GM13977 (cell line): ENCODE results near the gene FMNL2.

Experiments
- DNase-seq: peaks from one replicate; pipeline ENCODE4 v3.0.0; 2012; ENCODE audit warnings: low spot score
- in situ Hi-C: fragments of 300-500 bp; cut with MboI; formaldehyde crosslinking; loops from one replicate; pipeline ENCODE4 v1.12.0; 2022; ENCODE audit warnings: low sequenced_read_pairs, low pct_unique_long_range_greater_than_20kb, mixed read lengths, inconsistent platforms; ENCODE audit not compliant: unreplicated experiment
- TF ChIP-seq, protein P1 (sequence below): IDR thresholded peaks from 2 replicates; pipeline ENCODE4 v1.5.1; 2012; ENCODE audit warnings: mild to moderate bottlenecking, control low read depth; ENCODE audit not compliant: insufficient read depth; ENCODE audit errors: extremely low read depth, missing control alignments

FMNL2 gene

GRCh38 chr2:152556506-152556905 is 221.5 kb downstream of the FMNL2 start:
- TF ChIP-seq, protein P1, sequence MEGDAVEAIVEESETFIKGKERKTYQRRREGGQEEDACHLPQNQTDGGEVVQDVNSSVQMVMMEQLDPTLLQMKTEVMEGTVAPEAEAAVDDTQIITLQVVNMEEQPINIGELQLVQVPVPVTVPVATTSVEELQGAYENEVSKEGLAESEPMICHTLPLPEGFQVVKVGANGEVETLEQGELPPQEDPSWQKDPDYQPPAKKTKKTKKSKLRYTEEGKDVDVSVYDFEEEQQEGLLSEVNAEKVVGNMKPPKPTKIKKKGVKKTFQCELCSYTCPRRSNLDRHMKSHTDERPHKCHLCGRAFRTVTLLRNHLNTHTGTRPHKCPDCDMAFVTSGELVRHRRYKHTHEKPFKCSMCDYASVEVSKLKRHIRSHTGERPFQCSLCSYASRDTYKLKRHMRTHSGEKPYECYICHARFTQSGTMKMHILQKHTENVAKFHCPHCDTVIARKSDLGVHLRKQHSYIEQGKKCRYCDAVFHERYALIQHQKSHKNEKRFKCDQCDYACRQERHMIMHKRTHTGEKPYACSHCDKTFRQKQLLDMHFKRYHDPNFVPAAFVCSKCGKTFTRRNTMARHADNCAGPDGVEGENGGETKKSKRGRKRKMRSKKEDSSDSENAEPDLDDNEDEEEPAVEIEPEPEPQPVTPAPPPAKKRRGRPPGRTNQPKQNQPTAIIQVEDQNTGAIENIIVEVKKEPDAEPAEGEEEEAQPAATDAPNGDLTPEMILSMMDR, result no peak
- DNase-seq, result no peak
- in situ Hi-C loops, result no loop called here

DNA sequence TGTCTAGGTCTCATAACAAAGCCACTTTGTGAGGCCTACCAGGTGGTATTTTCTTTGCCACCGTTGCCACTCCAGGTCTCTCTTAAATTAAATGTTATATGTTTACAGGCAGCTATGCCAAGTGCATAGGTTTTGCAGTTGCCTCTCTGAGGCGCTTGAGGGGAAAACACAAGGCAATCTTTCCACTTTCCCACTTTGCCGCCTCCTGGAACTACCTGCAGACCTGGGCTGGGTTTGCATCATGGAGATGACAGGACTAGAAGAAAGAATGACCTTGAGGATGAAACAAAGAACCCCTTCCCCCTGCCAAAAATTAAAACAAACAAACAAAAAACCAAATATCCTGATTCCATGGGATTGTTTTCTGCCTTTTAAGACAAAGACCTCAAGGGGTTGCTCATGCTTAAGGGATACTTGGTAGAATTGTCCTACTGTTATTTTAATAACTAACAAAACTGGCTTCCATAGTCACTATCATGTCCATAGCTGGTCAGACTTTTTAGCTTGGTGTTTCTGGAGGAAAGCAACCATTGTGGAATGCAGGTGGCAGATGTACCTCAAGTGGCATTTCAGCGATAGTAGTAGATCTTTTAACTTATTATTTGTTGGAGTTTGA is 222.4 kb downstream of the FMNL2 start:
- TF ChIP-seq, protein P1, result no peak
- no peak for DNase-seq
- in situ Hi-C loops, result no loop called here

DNA sequence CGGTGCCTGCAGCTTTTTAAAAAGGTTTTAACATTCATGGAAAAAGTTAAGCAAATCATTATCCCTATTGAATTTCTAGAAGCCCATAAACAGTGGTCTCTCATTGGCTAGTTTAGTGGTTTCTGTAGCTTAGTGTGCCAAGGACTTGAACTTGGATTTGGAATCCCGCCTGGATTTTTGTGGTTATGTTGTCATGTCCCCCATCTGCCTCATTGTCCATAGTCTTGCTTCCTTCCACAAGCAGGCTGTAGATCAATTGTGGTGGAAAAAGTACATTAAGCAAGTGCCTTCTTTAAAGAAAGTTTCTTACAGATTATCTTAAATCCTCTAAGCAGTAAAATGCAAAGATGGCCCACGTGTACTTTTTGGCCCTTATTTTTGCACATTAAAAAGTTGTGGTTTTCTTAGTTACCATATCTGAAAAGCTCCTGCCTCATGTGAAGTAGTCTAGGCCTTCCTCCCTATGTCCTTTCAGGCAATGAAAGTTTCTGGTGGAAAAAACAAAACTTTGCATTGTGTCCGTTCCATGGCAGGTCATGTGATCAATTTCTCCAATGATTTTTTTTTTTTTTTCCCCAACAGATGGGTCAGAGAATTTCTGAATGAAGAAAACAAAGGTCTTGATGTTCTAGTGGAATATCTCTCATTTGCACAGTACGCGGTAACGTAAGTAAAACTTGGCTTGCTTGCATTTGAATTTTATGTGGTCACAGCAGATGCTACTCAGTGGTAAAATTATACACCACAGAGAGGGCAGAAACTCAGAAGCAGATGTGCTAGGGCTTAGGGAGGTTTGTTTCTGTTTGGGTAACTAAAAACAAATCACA is 223.4 kb downstream of the FMNL2 start:
- DNase-seq, result no peak
- TF ChIP-seq, protein P1, result no peak

GRCh38 chr2:152559008-152559407 is 224.0 kb downstream of the FMNL2 start:
- TF ChIP-seq, protein P1, result no peak
- in situ Hi-C loops, result no loop called here
- no peak for DNase-seq

More for the DNA sequence above, 223.4 kb downstream of the FMNL2 start:
- in situ Hi-C loops, result no loop called here

DNA sequence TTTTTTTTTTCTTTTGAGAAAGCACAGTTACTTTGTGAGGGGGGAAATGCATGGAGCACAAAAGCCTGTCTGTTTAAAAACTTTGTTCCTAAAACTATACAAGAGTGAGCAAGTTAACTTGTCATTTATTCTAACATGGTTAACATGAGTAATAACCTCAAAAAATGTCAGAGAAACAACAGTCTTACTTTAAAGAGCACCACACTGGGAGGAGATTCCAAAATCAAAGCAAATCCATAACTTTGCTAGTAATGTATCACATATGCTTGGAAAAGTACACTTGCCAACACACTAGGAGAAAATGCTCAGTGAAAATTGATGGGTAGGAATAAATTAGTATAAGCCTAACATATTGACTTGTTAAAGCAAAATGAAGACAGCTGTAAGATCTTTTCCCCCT is 225.2 kb downstream of the FMNL2 start:
- in situ Hi-C loops, result no loop called here
- DNase-seq, result no peak
- TF ChIP-seq, protein P1, result no peak

DNA sequence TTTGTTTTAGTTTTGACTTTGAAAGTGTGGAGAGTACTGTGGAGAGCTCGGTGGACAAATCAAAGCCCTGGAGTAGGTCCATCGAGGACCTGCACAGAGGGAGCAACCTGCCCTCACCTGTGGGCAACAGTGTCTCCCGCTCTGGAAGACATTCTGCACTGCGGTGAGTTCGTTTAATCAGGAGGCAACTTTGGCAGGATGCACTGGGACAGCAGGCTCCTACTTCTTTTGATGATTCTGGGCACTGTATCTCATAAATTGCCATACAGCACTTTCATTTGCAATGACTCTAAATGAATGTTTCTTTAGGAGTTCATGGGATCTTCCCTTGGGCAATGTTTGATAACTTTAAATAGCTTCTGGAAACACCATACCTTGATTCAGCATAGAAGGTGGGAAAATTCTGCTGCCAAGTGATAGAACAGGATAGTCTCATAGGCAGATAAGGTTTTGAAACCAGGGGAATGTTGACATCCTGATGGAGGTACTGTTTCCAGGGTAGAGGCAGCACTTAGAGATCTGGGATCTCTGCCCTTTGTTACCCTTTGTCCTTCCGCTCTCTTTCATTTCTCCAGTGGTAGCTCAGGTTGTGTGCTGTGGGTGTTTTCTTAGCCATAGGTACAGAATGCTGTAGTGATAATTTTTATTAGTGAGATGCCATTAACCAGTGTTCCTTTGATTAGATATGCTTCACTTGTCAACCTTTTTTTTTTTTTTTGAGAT is 226.1 kb downstream of the FMNL2 start:
- no peak for DNase-seq
- in situ Hi-C loops, result no loop called here
- TF ChIP-seq, protein P1, result no peak
